HUES64 (cell line): ENCODE measurements around the gene CDH20.

Experiments
- H3K27ac ChIP-seq: 2 replicates; pipeline ENCODE4 v1.7.0; 2013; ENCODE audit warnings: low read depth, low read length, inconsistent platforms
- H3K27me3 ChIP-seq: 2 replicates; pipeline ENCODE4 v1.6.1; 2013; ENCODE audit warnings: mild to moderate bottlenecking, low read length; ENCODE audit not compliant: insufficient read depth
- H3K36me3 ChIP-seq: 2 replicates; pipeline ENCODE4 v1.6.1; 2013; ENCODE audit warnings: mild to moderate bottlenecking, low read length; ENCODE audit not compliant: insufficient read depth
- H3K4me1 ChIP-seq: 2 replicates; pipeline ENCODE4 v1.6.1; 2013; ENCODE audit warnings: mild to moderate bottlenecking, low read length, moderate library complexity; ENCODE audit not compliant: insufficient read depth
- H3K4me3 ChIP-seq: 2 replicates; pipeline ENCODE4 v1.5.1; 2013; ENCODE audit warnings: mild to moderate bottlenecking, low read length, moderate library complexity
- H3K9ac ChIP-seq: 2 replicates; pipeline ENCODE4 v1.6.1; 2013; ENCODE audit warnings: mild to moderate bottlenecking, low read depth, low read length
- H3K9me3 ChIP-seq: 2 replicates; pipeline ENCODE4 v1.6.1; 2013; ENCODE audit warnings: low read depth, low read length; ENCODE audit not compliant: insufficient read depth
- WGBS: fragments of 150-250, 120-280 bp; methylation state at CpG from one replicate; pipeline ENCODE4 v1.1.7; 2013; ENCODE audit warnings: missing lambda C conversion rate; 5-methylcytosine and 5-hydroxymethylcytosine counted together

CDH20 gene

GRCh38 chr18:61579581-61579980 is 246.4 kb downstream of the CDH20 start:
- Histone ChIP-seq H3K36me3 (no peaks in the 10 kb centered on the region), H3K4me1 (peaks cover 13% of the 10 kb centered on the region), H3K27me3 (peaks cover 13% of the 10 kb centered on the region), H3K27ac (no peak overlapping the region), H3K9ac (no peak overlapping the region), H3K9me3 (no peaks in the 10 kb centered on the region), H3K4me3 (no peak overlapping the region)
- 97% methylated on average over 2 of the region's 2 CpGs for WGBS

GRCh38 chr18:61580046-61580445 is 246.8 kb downstream of the CDH20 start:
- Histone ChIP-seq H3K9me3 (no peaks in the 10 kb centered on the region), H3K4me1 (peaks cover 13% of the 10 kb centered on the region), H3K9ac (no peak overlapping the region), H3K36me3 (no peaks in the 10 kb centered on the region), H3K27me3 (peaks cover 13% of the 10 kb centered on the region), H3K4me3 (no peak overlapping the region), H3K27ac (no peak overlapping the region)
- 84% methylated on average over 2 of the region's 2 CpGs for WGBS

DNA sequence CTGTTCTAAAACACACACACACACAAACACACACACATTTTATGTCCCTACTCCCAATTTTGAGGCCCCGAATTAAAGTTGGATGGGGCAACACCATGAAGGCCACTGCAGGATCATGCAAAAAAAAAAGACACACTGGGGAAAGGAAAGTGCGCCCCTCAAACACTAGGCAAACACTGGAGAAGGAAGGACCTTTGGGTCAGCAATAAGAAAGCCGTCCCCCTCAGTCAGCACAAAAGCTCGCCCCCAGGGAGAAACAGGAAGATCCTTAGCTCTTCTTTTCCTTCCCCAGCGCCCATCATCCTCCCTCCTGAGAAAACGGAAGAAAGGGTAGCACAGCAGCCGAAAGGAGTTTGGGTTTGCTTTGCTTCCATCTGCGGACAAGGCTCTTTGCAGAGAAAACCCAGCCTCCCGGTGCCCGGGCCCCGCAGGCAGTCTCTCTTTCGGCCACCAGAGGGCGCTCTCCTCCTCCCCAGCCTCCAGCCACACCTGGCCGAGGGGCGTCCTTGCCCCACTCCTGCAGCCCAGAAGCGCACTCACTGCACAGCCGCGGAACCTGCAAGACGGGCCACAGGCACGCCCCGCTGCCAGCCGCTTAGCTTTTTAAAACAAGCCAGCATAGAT is 248.5 kb downstream of the CDH20 start:
- H3K4me1 ChIP-seq = peaks cover 5% of the 10 kb centered on the region
- H3K27me3 ChIP-seq = peaks cover 13% of the 10 kb centered on the region
- H3K9me3 ChIP-seq = no peaks in the 10 kb centered on the region
- H3K36me3 ChIP-seq = no peaks in the 10 kb centered on the region
- H3K27ac ChIP-seq = no peak overlapping the region
- H3K9ac ChIP-seq = no peak overlapping the region
- 7% methylated on average over 21 of the region's 22 CpGs for WGBS
- H3K4me3 ChIP-seq = peak overlapping the region; percentile 53

- peaks cover 5% of the 10 kb centered on the region for H3K4me1 ChIP-seq
- H3K9me3 ChIP-seq = no peaks in the 10 kb centered on the region
- H3K36me3 ChIP-seq = no peaks in the 10 kb centered on the region
- WGBS = 45% methylated on average over 15 of the region's 15 CpGs
- H3K27me3 ChIP-seq = peaks cover 13% of the 10 kb centered on the region
- no peak overlapping the region for H3K27ac ChIP-seq
- no peak overlapping the region for H3K9ac ChIP-seq
- peak overlapping the region; percentile 53 for H3K4me3 ChIP-seq
Measured at GRCh38 chr18:61582202-61582710, 249.0 kb downstream of the CDH20 start.

DNA sequence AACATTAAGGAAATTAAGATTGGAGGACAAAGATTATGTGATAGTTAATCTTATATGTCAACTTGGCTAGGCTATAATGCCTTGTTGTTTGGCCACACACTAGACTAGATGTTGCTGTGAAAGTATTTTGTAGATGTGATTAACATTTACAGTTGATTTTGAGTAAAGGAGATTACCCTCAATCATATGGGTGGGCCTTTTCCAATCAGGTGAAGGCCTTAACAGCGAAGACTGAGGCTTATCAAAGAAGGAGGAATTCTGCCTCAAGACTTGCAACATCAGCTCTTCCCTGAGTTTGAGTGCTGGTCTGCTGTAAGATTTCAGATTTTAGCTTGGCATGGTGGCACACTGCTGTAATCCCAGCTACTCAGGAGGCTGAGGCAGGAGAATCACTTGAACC is 250.3 kb downstream of the CDH20 start:
- no peak overlapping the region for H3K27ac ChIP-seq
- 97% methylated on average over 1 of the region's 1 CpG for WGBS

GRCh38 chr18:61587865-61588264 is 254.6 kb downstream of the CDH20 start:
- WGBS = 60% methylated on average over 2 of the region's 2 CpGs
- no peak overlapping the region for H3K9ac ChIP-seq
- H3K27ac ChIP-seq = no peak overlapping the region
- 0 out of 2 replicates have a peak, but pooled peaks cover 4% of the 10 kb centered on the region for H3K4me1 ChIP-seq
- H3K9me3 ChIP-seq = no peaks in the 10 kb centered on the region
- H3K4me3 ChIP-seq = no peak overlapping the region
- H3K36me3 ChIP-seq = no peaks in the 10 kb centered on the region
- peaks cover 4% of the 10 kb centered on the region for H3K27me3 ChIP-seq

More for the DNA sequence above, 250.3 kb downstream of the CDH20 start:
- no peak overlapping the region for H3K4me3 ChIP-seq
- H3K4me1 ChIP-seq = peaks cover 5% of the 10 kb centered on the region
- H3K27me3 ChIP-seq = peaks cover 13% of the 10 kb centered on the region
- no peak overlapping the region for H3K9ac ChIP-seq
- H3K9me3 ChIP-seq = no peaks in the 10 kb centered on the region
- H3K36me3 ChIP-seq = no peaks in the 10 kb centered on the region

DNA sequence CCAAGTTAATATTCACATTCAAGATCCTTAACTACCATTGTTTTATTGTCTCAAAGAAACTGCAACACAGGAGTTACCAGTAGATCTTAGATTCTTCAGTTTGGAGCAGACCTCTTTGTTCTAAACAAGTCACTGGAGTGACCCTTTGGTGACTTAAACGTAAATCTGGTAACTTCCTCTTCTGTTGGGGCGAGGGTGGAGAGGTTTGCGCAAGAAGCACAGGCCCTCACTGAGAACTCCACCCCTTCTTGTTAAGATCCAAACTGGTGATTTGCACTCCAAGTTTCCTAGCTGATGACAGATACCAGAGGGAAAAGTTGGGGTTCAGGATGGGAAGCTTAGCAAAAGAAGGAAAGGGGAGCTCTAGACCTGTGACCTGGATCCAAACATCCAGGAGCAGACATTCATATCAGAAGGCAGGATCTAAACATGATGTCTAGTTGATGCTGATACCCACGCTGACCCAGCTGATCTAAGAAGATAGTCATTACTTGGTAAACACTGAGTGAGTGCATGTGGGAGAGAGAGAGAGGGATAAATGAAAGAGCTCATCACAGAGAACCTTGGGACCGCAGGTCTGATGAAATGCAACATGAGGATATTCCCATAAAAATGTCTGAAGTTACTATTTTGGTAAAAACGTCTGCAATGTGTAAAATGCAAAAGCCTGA is 256.0 kb downstream of the CDH20 start:
- Histone ChIP-seq H3K9me3 (no peaks in the 10 kb centered on the region), H3K9ac (no peak overlapping the region), H3K27ac (no peak overlapping the region), H3K4me1 (0 out of 2 replicates have a peak, but pooled peaks cover 4% of the 10 kb centered on the region), H3K27me3 (no peaks in the 10 kb centered on the region), H3K36me3 (no peaks in the 10 kb centered on the region), H3K4me3 (no peak overlapping the region)
- 87% methylated on average over 6 of the region's 6 CpGs for WGBS

GRCh38 chr18:61589724-61590065 is 256.5 kb downstream of the CDH20 start:
- no peaks in the 10 kb centered on the region for H3K27me3 ChIP-seq
- no peaks in the 10 kb centered on the region for H3K36me3 ChIP-seq
- H3K9ac ChIP-seq = no peak overlapping the region
- H3K4me1 ChIP-seq = 0 out of 2 replicates have a peak, but pooled peaks cover 4% of the 10 kb centered on the region
- WGBS = 72% methylated on average over 4 of the region's 4 CpGs
- no peak overlapping the region for H3K4me3 ChIP-seq
- H3K9me3 ChIP-seq = no peaks in the 10 kb centered on the region
- H3K27ac ChIP-seq = no peak overlapping the region

DNA sequence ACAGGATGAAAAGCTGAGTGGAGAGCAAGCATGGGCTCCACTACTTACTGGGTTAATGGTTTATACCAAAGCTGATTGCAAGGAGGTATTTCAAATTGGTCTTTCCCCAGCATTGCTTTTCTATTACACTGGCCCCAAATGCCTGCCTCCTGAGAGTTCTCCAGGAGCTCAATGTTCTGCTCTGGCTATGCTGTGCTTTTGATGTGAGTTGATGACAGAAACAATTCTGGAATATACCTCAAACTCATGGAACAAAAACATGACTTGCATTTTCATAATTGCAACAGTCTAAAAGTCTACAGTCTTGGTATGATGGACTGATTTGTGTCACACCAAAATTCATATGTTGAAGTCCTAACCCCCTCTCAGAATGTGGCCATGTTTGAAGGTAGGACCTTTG is 258.0 kb downstream of the CDH20 start:
- H3K36me3 ChIP-seq = no peaks in the 10 kb centered on the region
- H3K9me3 ChIP-seq = no peaks in the 10 kb centered on the region
- H3K27me3 ChIP-seq = no peaks in the 10 kb centered on the region
- no peak overlapping the region for H3K27ac ChIP-seq
- no peak overlapping the region for H3K9ac ChIP-seq
- H3K4me1 ChIP-seq = 0 out of 2 replicates have a peak, but pooled peaks cover 4% of the 10 kb centered on the region
- H3K4me3 ChIP-seq = no peak overlapping the region

- WGBS = 81% methylated on average over 8 of the region's 8 CpGs
- H3K9me3 ChIP-seq = no peaks in the 10 kb centered on the region
- H3K4me3 ChIP-seq = no peak overlapping the region
- H3K27me3 ChIP-seq = no peaks in the 10 kb centered on the region
- H3K9ac ChIP-seq = no peak overlapping the region
- no peaks in the 10 kb centered on the region for H3K36me3 ChIP-seq
- no peak overlapping the region for H3K27ac ChIP-seq
- peaks cover 9% of the 10 kb centered on the region; the same call in 1 of the 2 replicates for H3K4me1 ChIP-seq
Measured at GRCh38 chr18:61595615-61596251, 262.5 kb downstream of the CDH20 start.

- Histone ChIP-seq H3K9me3 (no peaks in the 10 kb centered on the region), H3K27me3 (no peaks in the 10 kb centered on the region), H3K27ac (no peak overlapping the region), H3K4me1 (peaks cover 9% of the 10 kb centered on the region; the same call in 1 of the 2 replicates), H3K36me3 (no peaks in the 10 kb centered on the region), H3K9ac (no peak overlapping the region), H3K4me3 (no peak overlapping the region)
- WGBS = 91% methylated on average over 2 of the region's 3 CpGs
Measured at GRCh38 chr18:61596296-61596695, 263.1 kb downstream of the CDH20 start.
